Immature natural killer cell (primary cell): ENCODE data around the gene RNF144B. TPM values are rescaled to one million over a fixed set of nuclear protein-coding genes. Genes with fewer than 3 reads are reported as not detected.

Experiments used
- DNase-seq, 3 donors: peaks; one replicate each; pipeline ENCODE4 v3.0.0; 2022; ENCODE audit warnings: mixed read lengths in 1 of 3
- H3K27ac Mint-ChIP-seq, 6 donors: one replicate each; pipeline ENCODE4 v1.8.0; 2020; ENCODE audit warnings: mixed read lengths in 6 of 6, mild to moderate bottlenecking in 5 of 6, inconsistent platforms in 4 of 6, moderate library complexity in 3 of 6
- H3K27me3 Mint-ChIP-seq, 3 donors: one replicate each; pipeline ENCODE4 v1.8.0; 2020 to 2021; ENCODE audit warnings: low read depth in 3 of 3, mild to moderate bottlenecking in 3 of 3, mixed read lengths in 3 of 3, moderate library complexity in 3 of 3, inconsistent platforms in 1 of 3
- H3K36me3 Mint-ChIP-seq, 3 donors: one replicate each; pipeline ENCODE4 v1.8.0; 2020; ENCODE audit warnings: mixed read lengths in 3 of 3, inconsistent platforms in 2 of 3, mild to moderate bottlenecking in 2 of 3
- H3K4me1 Mint-ChIP-seq, 2 donors: one replicate each; pipeline ENCODE4 v1.8.0; 2020; ENCODE audit warnings: inconsistent platforms in 2 of 2, mild to moderate bottlenecking in 2 of 2, mixed read lengths in 2 of 2, moderate library complexity in 1 of 2
- H3K4me3 Mint-ChIP-seq, 5 donors: one replicate each; pipeline ENCODE4 v1.8.0; 2020; ENCODE audit warnings: mild to moderate bottlenecking in 5 of 5, mixed read lengths in 5 of 5, inconsistent platforms in 3 of 5, moderate library complexity in 3 of 5
- H3K9me3 Mint-ChIP-seq, 6 donors: one replicate each; pipeline ENCODE4 v1.8.0; 2020; ENCODE audit warnings: mild to moderate bottlenecking in 6 of 6, mixed read lengths in 6 of 6, inconsistent platforms in 4 of 6, moderate library complexity in 3 of 6
- polyA plus RNA-seq, 3 donors: library from polyadenylated mRNA; unstranded; fragments of 300-500 nt; fragmentation: Illumina TruSeq; gene quantifications; one replicate each; pipeline ENCODE4 v1.2.3, GENCODE V29; 2021

The RNF144B gene
- polyA plus RNA-seq, 3 donors from 2014 or later = 0.35 to 2.4 (median 1.1) TPM

GRCh38 chr6:18511211-18511610 is 124.1 kb downstream of the RNF144B start:
- H3K4me3 Mint-ChIP-seq = no peak overlapping the region
- H3K36me3 Mint-ChIP-seq = no peaks in the 10 kb centered on the region
- DNase-seq = no peak
- no peaks in the 10 kb centered on the region for H3K9me3 Mint-ChIP-seq
- H3K4me1 Mint-ChIP-seq = no peaks in the 10 kb centered on the region
- H3K27ac Mint-ChIP-seq = no peak overlapping the region
- peaks cover 0 to 3% (median 0%) of the 10 kb centered on the region in 3 donors for H3K27me3 Mint-ChIP-seq

- Mint-ChIP-seq H3K9me3 (no peaks in the 10 kb centered on the region), H3K27ac (no peak overlapping the region), H3K36me3 (no peaks in the 10 kb centered on the region)
These were observed 126.2 kb downstream of the RNF144B start for GRCh38 chr6:18513253-18513798.

DNA sequence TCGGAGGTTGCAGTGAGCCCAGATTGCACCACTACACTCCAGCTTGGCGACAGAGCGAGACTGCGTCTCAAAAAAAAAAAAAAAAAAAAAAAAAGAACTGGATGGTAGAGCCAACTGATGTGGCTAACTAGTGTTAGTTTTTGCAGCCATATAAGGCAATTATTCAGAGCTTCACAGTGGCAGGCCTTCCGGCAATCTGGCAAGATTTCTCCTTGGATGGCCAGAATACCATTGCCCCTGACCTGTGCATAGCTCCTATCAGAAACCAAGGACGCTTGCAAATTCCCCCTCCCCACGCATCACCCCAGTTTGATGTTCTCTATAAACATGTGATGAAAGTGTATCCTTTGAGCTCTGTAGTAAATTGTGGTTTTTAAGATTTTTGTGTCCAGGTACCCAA is 127.0 kb downstream of the RNF144B start:
- Mint-ChIP-seq H3K27me3 (peaks cover 0 to 3% (median 0%) of the 10 kb centered on the region in 3 donors), H3K36me3 (no peaks in the 10 kb centered on the region), H3K4me1 (no peaks in the 10 kb centered on the region), H3K9me3 (no peaks in the 10 kb centered on the region), H3K4me3 (no peak overlapping the region), H3K27ac (no peak overlapping the region)
- DNase-seq = no peak

More at GRCh38 chr6:18513253-18513798, 126.2 kb downstream of the RNF144B start:
- DNase-seq = no peak
- Mint-ChIP-seq H3K27me3 (peaks cover 0 to 3% (median 0%) of the 10 kb centered on the region in 3 donors), H3K4me1 (no peaks in the 10 kb centered on the region), H3K4me3 (no peak overlapping the region)

DNA sequence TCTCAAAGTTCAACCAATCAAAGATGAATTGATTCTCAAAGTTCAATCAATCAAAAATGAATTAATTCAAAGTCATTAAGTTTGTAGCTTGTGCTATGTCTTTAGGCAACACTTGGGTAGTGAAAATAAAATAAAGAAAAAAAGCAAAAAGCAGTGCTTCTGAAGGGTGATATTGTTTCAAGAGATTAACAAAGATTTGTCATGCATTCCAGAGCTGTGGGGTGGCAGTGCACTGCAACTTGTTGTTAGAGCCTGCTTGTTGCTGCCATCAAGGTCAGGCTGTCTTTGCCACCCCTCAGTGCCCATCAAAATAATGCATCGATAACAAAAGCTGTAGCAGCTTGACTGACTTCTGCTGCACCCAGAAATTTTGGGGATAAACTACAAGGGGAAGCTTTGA is 128.6 kb downstream of the RNF144B start:
- H3K4me1 Mint-ChIP-seq = no peaks in the 10 kb centered on the region
- H3K9me3 Mint-ChIP-seq = no peaks in the 10 kb centered on the region
- DNase-seq = no peak
- H3K27ac Mint-ChIP-seq = no peak overlapping the region
- no peak overlapping the region for H3K4me3 Mint-ChIP-seq
- H3K36me3 Mint-ChIP-seq = no peaks in the 10 kb centered on the region
- peaks cover 0 to 3% (median 0%) of the 10 kb centered on the region in 3 donors for H3K27me3 Mint-ChIP-seq

Other genes with a start within 250 kb of the RNF144B start
- 10 to 100 TPM; 20.6 to 24.8 (median 24.0) TPM for gene TPMT, start 232.3 kb upstream of the RNF144B start, polyA plus RNA-seq
- 1 to 10 TPM in 1 of 3 donors, under 1 TPM in 2; 0.05 to 1.3 (median 0.83) TPM for gene KDM1B, start 231.9 kb upstream of the RNF144B start, polyA plus RNA-seq
- 10 to 100 TPM; 44.0 to 98.5 (median 87.7) TPM for gene DEK, start 122.8 kb upstream of the RNF144B start, polyA plus RNA-seq